Right forelimb (tissue), 1 donor: ENCODE results near the gene BICRA.
A peak's percentile ranks its signal among the peaks of the same experiment; 100 is the strongest.

Experiments
- DNase-seq: peaks from one replicate; pipeline ENCODE4 v3.0.0-alpha.2; 2018

The BICRA gene

DNA sequence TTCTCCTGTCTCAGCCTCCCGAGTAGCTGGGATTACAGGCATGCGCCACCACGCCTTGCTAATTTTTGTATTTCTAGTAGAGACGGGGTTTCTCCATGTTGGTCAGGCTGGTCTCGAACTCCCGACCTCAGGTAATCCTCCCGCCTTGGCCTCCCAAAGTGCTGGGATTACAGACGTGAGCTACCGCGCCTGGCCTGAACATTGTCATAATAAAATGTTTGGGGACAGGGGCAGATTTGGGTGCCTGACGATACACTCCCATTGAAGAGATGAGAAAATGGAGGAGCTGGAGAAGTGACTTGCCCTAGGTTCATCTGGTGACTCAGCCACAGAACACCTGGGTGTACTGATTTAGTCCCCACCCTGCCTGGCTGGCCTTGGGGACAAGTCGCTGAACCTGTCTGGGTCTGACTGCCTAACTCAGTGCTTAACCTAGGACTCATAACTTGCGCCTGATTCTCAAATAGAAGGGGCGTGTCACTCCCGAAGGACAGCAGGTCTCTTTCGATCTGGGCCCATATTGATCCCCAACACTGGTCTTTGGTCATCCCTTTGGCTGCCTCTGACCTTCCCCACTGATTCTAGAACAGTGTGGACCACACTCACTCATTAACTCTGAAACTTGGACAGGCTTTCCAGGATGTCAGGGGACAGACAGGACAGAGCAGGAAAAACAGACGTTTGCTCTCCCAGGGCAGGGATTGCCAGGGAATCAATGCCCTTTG is 7.6 kb upstream of the BICRA start:
- DNase-seq: no peak

DNA sequence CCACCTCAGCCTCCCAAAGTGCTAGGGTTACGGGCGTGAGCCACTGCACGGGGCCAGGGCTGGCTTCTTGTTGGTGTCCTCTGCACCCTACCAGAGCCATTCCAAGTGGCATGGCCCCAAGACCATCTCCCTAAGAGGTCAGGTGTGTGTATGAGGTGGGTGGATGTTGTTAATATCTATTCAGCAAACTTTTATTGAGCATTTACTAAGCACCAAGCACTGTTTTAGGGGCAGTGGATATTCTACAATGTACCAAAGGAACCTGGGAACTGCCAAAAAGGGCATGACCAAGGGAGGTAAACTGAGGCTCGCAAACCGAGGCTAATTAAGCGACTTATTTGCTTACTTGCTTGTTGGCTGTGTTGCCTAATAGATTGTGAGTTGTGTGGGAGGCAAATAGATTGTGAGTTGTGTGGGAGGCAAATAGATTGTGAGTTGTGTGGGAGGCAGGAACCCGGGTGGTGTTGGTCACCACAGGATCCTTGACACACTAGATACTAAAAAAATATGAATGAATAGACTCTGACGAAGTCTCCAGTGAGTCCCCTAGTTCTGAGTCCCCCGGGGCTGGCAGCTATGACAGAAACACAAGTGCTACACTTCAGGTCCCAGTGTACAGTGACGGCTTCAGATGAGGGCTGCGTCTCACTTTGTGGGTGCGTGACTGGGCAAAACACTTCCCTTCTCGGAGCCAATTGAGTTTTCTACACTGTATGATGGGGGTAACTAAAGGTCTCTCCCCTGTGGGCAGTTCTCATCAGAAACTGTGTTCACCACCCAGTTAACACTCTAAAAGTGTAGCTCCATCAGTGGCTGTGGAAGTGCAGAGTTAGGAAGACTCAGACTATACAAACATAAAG is 5.0 kb upstream of the BICRA start:
- DNase-seq: no peak

DNA sequence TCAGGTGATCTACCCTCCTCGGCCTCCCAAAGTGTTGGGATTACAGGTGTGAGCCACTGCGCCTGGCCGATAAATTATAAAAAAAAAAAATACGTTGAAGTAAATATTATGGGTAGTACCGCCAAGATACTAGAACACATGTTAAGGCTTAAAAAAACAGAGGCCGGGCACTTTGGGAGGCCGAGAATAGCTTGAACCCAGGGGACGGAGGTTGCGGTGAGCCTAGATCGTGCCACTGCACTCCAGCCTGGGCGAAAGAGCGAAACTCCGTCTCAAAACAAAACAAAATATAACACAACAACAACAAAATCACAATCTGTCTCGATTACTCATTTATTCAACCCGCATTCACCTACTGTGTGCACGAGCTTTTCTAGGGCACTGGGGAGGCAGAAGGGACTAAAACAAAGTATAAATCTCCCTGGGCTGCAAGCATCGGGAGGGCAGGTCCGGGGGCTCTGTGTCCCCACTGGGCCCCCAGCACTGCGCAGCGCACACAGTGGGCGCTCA is 1.3 kb upstream of the BICRA start:
- no peak for DNase-seq

DNA sequence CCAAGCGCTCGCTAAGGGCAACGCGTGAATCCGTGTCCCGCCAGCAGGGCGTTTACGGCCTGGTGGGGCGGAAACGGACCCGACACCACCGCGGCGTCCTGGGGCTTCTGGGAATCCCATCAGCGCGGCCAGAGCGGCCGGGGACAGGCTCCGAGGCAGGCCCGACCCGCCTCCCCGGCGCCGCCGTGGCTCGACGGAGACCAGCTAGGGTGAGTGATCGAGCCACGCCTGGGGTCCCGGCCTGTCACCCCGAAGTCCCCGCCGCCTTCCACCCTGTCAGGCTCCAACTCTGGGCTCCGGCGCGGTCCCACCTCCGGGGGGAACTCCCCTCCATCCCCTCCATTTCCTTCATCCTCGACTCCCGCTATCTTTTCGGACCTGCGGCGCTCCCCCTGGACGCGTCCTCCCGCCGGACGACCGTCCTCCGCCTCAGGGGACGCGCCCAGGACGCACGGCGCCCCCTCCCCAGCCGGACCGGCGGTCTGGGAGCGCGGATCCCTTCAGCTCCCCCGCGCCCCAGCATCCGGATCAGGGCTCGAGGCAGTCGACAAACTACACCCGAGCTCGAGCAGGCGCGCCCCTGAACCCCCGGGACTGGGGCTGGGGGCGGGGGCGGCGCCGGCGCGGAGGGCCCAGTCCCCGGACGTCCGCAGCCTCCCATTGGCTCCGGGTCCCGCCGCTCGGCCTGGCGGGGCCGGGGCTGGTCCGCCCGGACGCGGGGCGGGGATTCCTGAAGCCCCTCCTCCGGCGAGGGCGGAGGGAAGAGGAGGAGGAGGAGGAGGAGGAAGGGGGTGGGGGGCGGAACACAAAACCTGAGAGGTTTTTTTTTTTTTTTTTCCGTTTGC is 638 bp upstream of the BICRA start:
- DNase-seq: peak; percentile 97

DNA sequence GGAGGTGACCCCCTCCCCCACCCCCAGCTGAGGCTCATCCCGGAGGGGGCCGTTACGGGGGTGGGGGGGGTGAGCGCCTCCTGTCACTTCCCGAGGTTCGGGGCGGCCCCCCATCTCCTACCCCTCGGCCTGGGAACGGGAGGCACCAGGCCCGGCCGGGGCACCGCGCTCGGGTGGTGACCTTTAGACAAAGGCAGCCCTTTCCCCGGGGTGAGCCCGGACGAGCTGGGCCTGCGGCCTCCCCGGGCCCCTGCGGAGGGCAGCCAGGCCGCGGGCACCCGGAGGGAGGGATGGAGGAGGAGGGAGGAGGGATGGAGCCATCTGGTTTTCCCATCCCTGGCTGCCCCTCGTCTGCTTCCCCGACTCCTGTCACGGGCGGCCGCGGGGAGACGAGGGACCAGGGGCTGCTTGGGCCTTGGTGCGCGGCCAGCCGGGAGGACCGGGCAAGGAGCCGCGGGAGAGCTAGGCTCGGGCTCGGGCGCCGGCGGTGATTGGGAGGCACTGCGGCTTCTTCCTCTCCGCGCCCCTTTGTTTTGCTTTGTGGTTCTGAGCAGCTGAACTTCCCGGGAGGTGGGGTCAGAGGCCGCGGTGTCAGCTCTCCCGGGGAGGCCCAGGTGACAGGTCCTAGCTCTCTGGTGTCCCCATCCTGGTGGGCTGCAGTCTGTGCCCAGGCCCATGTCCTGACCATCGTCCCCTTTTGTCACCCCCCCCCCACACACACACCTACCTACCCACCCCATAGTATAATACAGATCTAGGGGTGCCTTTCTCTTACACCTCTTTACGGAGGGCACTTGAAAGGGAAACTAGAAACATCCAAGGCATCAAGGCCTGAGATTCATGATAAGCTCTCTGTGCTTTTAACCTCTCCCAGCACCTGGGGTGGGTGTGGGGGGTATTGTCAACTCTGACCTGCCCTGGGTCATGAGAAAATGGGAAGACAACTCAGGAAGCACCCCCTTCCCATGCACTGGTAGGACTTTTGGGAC is 1.3 kb downstream of the BICRA start:
- DNase-seq: peak; percentile 58

DNA sequence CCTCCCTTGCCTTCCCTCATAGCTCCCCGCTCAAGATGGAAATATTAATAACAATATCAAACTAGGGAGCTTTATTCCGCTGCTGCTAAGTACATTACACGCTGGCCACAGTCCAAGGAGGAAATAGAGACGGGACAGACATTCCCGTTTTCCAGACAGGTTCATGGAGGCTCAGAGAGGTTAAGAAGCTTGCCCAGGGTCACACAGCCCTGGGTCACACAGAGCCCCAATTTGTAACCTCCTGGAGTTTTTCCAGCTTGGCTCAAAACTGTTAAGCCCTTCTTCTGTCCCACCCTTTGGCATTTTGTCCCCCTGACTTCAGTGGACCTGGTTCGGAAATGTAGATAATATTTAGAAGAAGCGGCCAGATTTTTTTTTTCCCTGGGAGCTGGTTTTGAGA is 2.0 kb downstream of the BICRA start:
- no peak for DNase-seq

DNA sequence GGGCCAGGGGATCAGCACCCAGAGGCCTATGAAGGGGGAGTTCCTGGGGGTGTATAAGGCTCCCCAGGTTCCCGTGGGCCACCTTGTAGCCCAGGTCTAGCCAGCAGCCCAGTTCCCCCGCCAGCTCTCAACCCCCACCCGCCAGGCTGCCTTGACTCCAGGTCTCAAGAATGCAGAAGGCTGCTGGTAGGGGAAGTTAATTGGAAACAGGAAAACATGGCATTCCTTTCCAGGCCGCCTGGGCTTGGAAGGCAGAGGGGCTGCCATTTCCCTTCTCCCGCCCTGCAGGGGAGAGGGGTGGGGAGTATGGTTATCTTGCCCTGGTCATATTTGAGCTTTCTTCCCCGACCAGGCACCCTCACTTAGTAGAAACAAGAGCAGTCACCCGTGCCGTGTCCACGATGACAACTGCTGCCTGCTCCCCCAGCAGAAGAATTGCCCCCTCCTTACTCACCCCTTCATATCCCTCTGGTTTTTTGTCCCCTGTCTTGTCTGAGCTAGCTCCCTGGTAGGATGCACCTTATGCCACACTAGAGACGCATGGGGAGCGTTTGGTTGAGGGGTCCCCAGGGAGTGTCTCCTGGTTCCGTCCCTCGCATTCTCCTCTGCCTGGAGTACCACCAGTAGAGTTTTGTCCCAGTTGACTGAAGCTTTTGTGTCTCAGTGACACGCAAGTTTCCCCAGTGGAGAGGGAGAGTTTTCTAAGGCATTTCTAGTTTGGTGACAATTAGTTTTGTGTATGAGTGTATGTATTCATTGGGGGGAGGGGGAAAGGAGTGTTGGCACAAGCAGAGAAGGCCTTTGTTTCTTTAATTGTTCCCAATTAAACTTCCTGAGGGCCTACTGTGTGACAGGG is 4.5 kb downstream of the BICRA start:
- DNase-seq: peak; percentile 54

DNA sequence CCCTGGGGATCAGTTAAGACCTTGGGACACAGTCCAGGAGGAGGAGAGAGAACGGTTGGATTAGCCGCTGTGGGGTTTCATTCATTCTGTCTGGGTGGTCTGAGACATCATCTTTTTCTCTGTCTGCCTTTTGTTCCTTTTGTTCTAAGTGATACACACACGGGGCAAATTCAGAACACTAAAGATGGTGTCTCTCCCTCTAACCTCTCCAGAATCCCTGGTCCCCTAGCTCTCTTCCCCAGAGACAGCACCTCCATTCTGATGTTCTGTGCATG is 5.0 kb downstream of the BICRA start:
- DNase-seq: no peak

DNA sequence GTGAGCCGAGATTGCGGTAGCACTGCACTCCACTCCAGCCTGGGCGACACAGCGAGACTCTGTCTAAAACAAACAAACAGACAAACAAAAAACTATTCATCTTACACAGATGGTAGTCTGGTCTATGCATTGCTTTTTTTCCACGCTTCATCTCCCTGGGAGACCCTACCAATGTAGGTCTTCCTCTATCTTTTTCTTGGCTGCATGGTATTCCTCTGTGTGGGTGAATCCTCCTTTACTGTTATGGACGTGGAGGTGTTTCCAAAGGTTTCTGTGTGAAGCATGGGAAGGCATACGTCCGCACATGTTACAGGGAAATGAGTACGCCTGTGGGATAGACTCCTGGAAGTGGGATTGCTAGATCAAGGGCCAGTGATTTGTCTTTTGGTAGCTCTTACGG is 5.6 kb downstream of the BICRA start:
- DNase-seq: no peak

DNA sequence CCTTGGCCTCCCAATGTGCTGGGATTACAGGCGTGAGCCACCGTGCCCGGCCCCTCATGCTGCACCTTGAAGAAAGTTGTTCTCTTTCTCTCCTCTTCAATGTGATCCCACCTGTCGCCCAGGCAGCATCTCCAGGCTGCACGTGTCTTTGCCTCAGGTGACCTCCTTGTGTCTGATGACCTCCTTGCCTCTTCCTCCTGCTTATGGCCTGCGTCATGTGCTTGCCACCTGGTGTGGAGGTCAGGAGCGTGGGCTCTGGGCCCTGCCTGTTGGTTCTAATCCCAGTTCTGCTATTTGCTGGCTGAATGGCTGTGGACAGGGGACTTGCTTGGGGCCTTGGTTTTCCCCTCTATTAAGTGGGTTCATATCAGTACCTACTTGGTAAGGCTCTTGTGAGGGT is 6.3 kb downstream of the BICRA start:
- no peak for DNase-seq

DNA sequence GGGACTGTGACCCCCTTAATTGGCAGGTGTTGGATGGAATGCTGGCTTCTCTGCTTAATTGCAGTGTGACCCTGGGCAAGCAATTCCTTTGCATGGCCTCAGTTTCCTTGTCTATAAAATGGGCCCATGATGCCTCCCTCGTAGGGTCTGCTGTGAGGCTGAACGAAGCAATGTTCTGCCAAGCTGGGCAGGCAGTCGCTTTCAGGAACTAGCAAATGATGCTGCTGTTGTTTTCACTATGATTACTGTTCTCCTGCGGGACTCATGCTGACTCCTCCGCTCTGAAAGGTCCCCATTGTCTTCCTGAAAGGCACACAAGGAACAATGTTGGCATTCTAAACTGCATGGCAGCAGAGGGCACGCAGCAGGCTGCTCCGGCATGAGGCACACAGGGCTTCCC is 6.8 kb downstream of the BICRA start:
- no peak for DNase-seq

DNA sequence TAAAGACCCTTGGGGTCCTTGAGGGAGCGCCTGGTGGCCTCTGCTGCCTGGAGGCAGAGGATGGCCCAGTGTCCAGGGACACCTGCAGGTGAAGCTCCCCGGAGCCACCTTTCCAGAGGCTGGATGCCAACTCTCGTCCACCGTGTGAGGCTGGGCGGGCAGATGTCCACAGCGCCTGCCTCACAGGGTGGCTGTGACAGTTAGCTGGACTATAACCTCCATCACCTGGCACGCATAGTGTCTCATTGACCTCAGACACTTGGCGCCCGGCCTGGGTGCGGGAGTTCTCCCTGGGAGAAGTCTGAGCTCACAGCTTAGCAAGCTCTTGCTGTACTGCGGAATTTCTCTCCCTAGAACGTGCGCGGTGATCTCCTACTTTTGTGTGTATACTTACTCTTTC is 9.8 kb downstream of the BICRA start:
- no peak for DNase-seq

DNA sequence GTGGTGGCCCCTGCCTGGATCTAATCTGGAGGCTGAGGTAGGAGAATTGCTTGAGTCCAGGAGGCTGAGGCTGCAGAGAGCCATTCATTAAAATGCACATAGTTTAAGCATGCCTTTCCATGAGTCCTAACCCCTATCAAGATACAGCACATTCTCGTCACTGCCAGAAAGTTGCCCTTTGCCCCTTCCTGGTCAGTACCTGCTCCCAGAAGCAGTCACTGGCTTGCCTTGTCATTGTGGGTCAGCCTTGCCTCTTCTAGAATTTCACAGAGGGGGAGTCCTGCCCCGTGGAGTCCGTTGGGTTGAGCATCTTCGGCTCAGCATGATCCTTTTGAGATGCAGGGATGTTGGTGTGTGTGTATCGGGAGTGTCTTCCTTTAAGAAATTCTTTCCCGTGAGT is 10.8 kb downstream of the BICRA start:
- DNase-seq: no peak

DNA sequence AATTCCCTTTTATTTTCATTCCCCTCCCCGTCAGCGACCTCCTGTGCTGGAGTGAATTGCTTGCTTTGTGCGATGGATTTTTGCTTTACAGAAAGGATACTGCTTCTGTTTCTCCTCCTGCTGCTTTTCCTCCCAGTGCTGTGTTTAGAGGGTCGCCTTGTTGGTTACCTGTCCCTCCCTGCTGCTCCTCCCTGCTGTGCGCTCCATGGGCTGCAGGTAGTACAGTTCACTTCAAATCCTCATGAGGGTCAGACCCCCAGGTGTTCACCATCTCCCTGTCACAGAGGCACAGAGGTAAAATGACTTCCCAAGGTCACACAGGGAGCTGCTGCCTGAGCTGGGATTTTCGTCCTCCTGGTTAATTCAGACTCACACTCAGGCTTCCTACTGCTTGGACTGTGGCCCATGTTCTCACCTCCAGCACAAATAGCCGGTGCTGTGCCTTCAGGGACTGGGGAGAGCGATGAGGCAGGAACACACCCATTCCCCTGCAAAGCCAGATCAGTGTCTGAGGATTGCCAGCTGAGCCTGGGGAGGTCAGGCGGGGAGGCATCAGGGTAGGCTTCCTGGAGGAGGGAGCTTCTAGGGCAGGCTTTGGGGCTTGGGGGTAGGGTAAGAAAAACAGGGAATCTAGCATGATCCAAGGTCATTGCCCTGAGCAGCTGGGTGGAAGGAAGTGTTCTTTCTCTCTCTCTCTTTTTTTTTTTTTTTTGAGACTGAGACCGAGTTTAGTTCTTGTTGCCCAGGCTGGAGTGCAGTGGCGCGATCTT is 14.4 kb downstream of the BICRA start:
- no peak for DNase-seq

DNA sequence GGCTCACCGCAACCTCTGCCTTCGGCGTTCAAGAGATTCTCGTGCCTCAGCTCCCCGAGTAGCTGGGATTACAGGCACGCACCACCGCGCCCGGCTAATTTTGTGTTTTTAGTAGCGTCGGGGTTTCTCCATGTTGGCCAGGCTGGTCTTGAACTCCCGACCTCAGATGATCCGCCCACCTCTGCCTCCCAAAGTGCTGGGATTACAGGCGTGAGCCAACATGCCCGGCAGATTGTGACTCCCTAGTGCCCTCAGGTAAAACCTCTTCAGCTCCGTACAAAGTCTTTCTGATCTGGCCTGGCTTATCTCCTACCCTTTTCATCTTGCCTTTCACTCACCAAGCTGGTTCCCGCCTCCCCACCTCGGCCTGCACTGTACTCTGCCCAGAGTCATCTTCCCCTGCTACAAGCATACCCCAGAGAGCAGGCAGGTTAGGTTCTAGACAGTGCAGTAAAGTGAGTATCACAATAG is 15.0 kb downstream of the BICRA start:
- no peak for DNase-seq

DNA sequence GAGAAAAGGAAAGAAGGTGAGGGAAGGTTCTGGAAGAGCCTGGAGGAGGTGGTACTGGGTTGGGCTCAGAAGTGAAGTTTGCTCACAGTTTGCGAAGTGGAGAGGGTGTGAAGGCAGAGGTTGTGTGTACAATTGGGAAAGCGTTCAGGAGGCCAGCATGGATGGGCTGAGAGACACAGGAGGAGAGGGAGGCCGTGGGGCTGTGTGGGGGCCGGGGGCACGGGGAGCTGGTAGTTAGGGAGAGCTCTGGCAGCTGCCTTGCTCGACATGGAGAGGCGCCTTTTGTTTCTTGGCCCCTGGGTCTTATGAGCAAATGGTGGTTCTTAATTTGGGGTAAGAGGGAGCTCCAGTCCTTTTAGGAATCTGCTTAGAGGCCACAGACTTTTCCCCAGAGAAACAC is 16.7 kb downstream of the BICRA start:
- DNase-seq: no peak

DNA sequence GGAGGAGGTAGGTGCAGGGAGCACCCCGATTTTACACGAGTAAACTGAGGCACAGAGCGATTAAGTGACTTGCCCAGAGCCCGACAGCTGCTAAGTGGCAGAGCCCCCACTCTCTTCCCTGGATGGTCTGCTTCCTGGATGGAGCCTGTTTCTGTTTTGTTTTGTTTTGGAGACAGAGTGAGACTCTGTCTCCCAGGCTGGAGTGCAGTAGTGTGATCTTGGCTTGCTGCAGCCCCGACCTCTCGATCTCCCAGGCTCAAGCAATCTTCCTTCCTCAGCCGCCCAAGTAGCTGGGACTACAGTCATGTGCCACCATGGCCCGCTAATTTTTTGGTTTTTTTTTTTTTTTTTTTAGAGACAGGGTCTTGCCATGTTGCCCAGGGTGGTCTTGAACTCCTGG is 17.3 kb downstream of the BICRA start:
- DNase-seq: no peak

DNA sequence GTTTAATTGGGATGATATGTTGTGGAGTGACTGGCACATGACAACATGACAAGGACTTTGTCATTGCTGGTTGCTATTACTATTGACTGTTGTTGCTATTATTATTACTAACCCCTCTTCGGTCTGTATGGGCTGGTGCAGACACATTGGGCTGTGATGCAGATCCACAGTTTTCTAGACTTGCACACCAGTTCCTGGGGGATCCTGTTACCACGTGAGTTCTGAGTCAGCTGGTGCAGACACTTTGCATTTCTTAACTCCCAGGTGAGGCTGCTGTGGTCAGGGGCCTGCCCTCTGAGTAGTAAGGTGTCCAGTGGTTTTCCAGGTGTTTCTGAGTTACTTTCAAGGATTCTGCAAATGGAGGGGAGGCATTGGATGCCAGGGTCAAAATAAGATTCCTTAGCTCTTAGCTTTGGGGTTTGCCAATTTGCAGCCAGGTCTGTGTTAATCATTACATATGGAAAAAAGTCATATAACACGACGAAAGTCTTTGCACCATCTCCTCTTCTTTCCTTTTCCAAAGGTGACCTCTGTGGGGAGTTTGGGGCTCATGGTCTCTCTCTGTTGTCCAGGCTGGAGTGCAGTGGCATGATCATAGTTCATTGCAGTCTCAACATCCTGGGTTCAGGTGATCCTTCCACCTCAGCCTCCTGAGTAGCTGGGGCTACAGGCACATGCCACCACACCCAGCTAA is 19.3 kb downstream of the BICRA start:
- DNase-seq: no peak

DNA sequence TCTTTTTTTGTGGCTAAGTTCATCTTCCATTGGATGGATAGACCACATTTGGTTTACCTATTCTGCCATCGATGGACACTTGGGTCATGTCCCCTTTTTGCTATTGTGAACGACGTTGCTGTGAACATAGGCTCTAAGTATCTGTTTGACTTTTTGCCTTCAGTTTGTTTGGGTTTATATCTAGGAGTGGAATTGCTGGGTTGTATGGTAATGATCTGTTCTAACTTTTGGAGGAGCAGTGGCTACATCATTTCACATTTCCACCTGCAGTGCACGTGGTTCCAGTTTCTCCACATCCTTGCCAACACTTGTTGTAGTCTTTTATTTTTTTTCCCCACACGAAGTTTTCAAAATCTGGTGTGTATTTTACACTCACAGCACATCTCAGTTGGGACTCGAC is 21.7 kb downstream of the BICRA start:
- no peak for DNase-seq
